ENCODE measurements around the gene SPACA6. TPM values are rescaled to one million over a fixed set of nuclear protein-coding genes. Genes with fewer than 3 reads are reported as not detected.

Gene SPACA6
- total and polyA plus RNA-seq, 2 experiments from 2014 or later = 5.1 to 11.5 TPM

- Mint-ChIP-seq H3K4me3 (no peak overlapping the region), H3K4me1 (no peaks in the 10 kb centered on the region), H3K27ac (no peak overlapping the region), H3K27me3 (ENCODE audit: insufficient read depth, low read depth, poor library complexity) (peaks cover 14% of the 10 kb centered on the region), H3K36me3 (ENCODE audit: low read depth) (no peaks in the 10 kb centered on the region; the same call in 2 of the 3 replicates), H3K9me3 (no peaks in the 10 kb centered on the region; the same call in 2 of the 3 replicates)
- Histone ChIP-seq H3K9me2 (ENCODE audit: insufficient read depth) (no peaks in the 10 kb centered on the region), H3F3A (replicated peaks; ENCODE audit: low read depth) (no peaks in the 10 kb centered on the region), H3K36me3 (ENCODE audit: insufficient read depth) (no peaks in the 10 kb centered on the region), H3K27me3 (ENCODE audit: insufficient read depth) (peaks cover 5% of the 10 kb centered on the region; the same call in 1 of the 2 replicates), H3K27ac (ENCODE audit: low read depth) (no peak overlapping the region), H3K4me1 (ENCODE audit: insufficient read depth) (no peaks in the 10 kb centered on the region; the same call in 1 of the 2 replicates), H4K20me1 (replicated peaks; ENCODE audit: insufficient read depth) (0 out of 2 replicates have a peak, but pooled peaks cover 3% of the 10 kb centered on the region), H3K4me2 (no peak overlapping the region), H3K79me2 (replicated peaks; ENCODE audit: insufficient read depth) (no peaks in the 10 kb centered on the region), H3K4me3 (no peak overlapping the region), H2AFZ (no peak overlapping the region)
- TF ChIP-seq REST (IDR thresholded peaks at IDR 0.05; ENCODE audit: unreplicated experiment) (no peak), CREB1 (CRISPR knock-in tag; IDR thresholded peaks at IDR 0.05; ENCODE audit: low read depth) (no peak), EZH2 (IDR thresholded peaks at IDR 0.05; ENCODE audit: low read depth, unreplicated experiment) (no peak), ZNF331 (CRISPR knock-in tag; IDR thresholded peaks at IDR 0.05; ENCODE audit: low read depth) (no peak)
- ATAC-seq (no peak), DNase-seq (ENCODE audit: low spot score) (no peak)
Measured at GRCh38 chr19:51711702-51712101, 18.6 kb downstream of the SPACA6 start.

GRCh38 chr19:51712461-51713081 lies 19.4 kb downstream of the SPACA6 start:
- peak; percentile 95 for ATAC-seq
- peaks cover 14% of the 10 kb centered on the region for H3K27me3 ChIP-seq (ENCODE audit: insufficient read depth)
- peaks cover 14% of the 10 kb centered on the region for H3K27me3 Mint-ChIP-seq (ENCODE audit: insufficient read depth, low read depth, poor library complexity)

More at GRCh38 chr19:51712461-51713081, 19.4 kb downstream of the SPACA6 start:
- Histone ChIP-seq H3F3A (replicated peaks; ENCODE audit: low read depth) (no peaks in the 10 kb centered on the region), H2AFZ (no peak overlapping the region), H3K4me1 (ENCODE audit: insufficient read depth) (no peaks in the 10 kb centered on the region; the same call in 1 of the 2 replicates), H3K79me2 (replicated peaks; ENCODE audit: insufficient read depth) (no peaks in the 10 kb centered on the region), H3K27ac (ENCODE audit: low read depth) (no peak overlapping the region), H4K20me1 (replicated peaks; ENCODE audit: insufficient read depth) (no peaks in the 10 kb centered on the region), H3K4me2 (no peak overlapping the region), H3K4me3 (no peak overlapping the region), H3K36me3 (ENCODE audit: insufficient read depth) (no peaks in the 10 kb centered on the region), H3K9me2 (ENCODE audit: insufficient read depth) (no peaks in the 10 kb centered on the region)
- Mint-ChIP-seq H3K9me3 (no peaks in the 10 kb centered on the region; the same call in 2 of the 3 replicates), H3K36me3 (ENCODE audit: low read depth) (no peaks in the 10 kb centered on the region; the same call in 2 of the 3 replicates), H3K4me3 (no peak overlapping the region; the same call in 2 of the 3 replicates), H3K27ac (no peak overlapping the region), H3K4me1 (no peaks in the 10 kb centered on the region)
- peak; percentile 87 for DNase-seq (ENCODE audit: low spot score)
- TF ChIP-seq NANOG (IDR thresholded peaks at IDR 0.05; ENCODE audit: borderline replicate concordance) = no peak
- peak; percentile 59 to 76 for TF ChIP-seq CTCF (conservative IDR thresholded peaks at IDR 0.05; ENCODE audit: low read depth in 2 of 2)
- TF ChIP-seq REST (IDR thresholded peaks at IDR 0.05; ENCODE audit: unreplicated experiment) = no peak
